Aorta (tissue), 5 donors: Measurements from ENCODE around the gene NXN. TPM values are rescaled to one million over a fixed set of nuclear protein-coding genes. Genes with fewer than 3 reads are reported as not detected.
"Not testable (repeated sequence)": the region's sequence is repeated elsewhere in the genome, so short reads cannot be mapped to it uniquely, and the experiment has no call there.

ENCODE experiments used
- ATAC-seq: fragments of 200-7000 bp; cut with Tn5 transposase; one replicate; pipeline ENCODE4 v1.9.1; 2022; ENCODE audit warnings: moderate library complexity; ENCODE audit not compliant: low FRiP score
- DNase-seq, 2 donors: peaks; one replicate each; pipeline ENCODE4 v3.0.0-alpha.2; 2020
- H3K27ac ChIP-seq, 2 donors: one replicate each; pipeline ENCODE4 v1.5.1; 2013; ENCODE audit warnings: low read length in 2 of 2, mild to moderate bottlenecking in 2 of 2, moderate library complexity in 2 of 2, control low read depth in 1 of 2, inconsistent platforms in 1 of 2, low read depth in 1 of 2
- H3K27me3 ChIP-seq, 2 donors: one replicate each; pipeline ENCODE4 v1.6.1; 2013; ENCODE audit warnings: control low read depth in 1 of 2, low read length in 1 of 2, mild to moderate bottlenecking in 1 of 2, moderate library complexity in 1 of 2; ENCODE audit not compliant: insufficient read depth in 2 of 2, control insufficient read depth in 1 of 2
- H3K36me3 ChIP-seq, 2 donors: one replicate each; pipeline ENCODE4 v1.6.1; 2013; ENCODE audit warnings: control low read depth in 1 of 2, low read length in 1 of 2, mild to moderate bottlenecking in 1 of 2; ENCODE audit not compliant: insufficient read depth in 2 of 2, control insufficient read depth in 1 of 2
- H3K4me1 ChIP-seq, 2 donors: one replicate each; pipeline ENCODE4 v1.6.1; 2013; ENCODE audit warnings: low read length in 2 of 2, control low read depth in 1 of 2, mild to moderate bottlenecking in 1 of 2, moderate library complexity in 1 of 2; ENCODE audit not compliant: insufficient read depth in 2 of 2, control insufficient read depth in 1 of 2
- H3K4me3 ChIP-seq, 2 donors: one replicate each; pipeline ENCODE4 v1.5.1; 2013; ENCODE audit warnings: low read length in 2 of 2, control low read depth in 1 of 2, mild to moderate bottlenecking in 1 of 2
- H3K9me3 ChIP-seq: one replicate; pipeline ENCODE4 v1.6.1; 2013; ENCODE audit warnings: mild to moderate bottlenecking, low read length; ENCODE audit not compliant: control insufficient read depth
- WGBS, 2 donors: extraction: QIAGEN DNeasy Blood & Tissue Kit; methylation state at CpG; one replicate each; pipeline ENCODE4 v1.1.7; 2013; 5-methylcytosine and 5-hydroxymethylcytosine counted together
- intact Hi-C, 2 donors: fragments of 100-400 bp; cut with DNase I; formaldehyde crosslinking; loops; one replicate each; pipeline versions ENCODE4 v1.14.2 to v1.15.0; 2022
- polyA plus RNA-seq, 2 donors: library from polyadenylated mRNA; stranded (reverse); fragments of 200-250 nt; gene quantifications; one replicate each; pipeline ENCODE4 v1.2.3, GENCODE V29; 2013
- total RNA-seq, 2 donors: library from RNA; stranded (reverse); fragmentation: NEBNext Ultra II Directional; extraction: Animal tissue kit (Norgen Biotek cat#: 25700); gene quantifications; one replicate each; pipeline ENCODE4 v1.2.1, GENCODE V29; 2021
- donor health status: healthy with polysubstance abuse.
- donor health status: Bipolar disorder and iron deficiency.
- donor health status: DM: no; HTN: no; CAD: no.
- donor health status: DM: no; HTN: no; CAD: no.
- donor health status: DM: yes; HTN: yes; CAD: no.

Gene NXN
- total and polyA plus RNA-seq, 4 donors = 13.0 to 41.0 (median 21.9) TPM

- H3K27ac ChIP-seq = no peak overlapping the region
- ATAC-seq = no peak
- H3K27me3 ChIP-seq = no peaks in the 10 kb centered on the region
- DNase-seq = no peak
- no peaks in the 10 kb centered on the region for H3K9me3 ChIP-seq
- WGBS, 2 donors = 77 to 79% methylated on average over 29 of the region's 29 CpGs
- intact Hi-C loops = no loop called here
- H3K4me3 ChIP-seq = no peak overlapping the region
- no peaks in the 10 kb centered on the region for H3K4me1 ChIP-seq
- no peaks in the 10 kb centered on the region for H3K36me3 ChIP-seq
Measured at GRCh38 chr17:811051-811784, 168.4 kb downstream of the NXN start.

DNA sequence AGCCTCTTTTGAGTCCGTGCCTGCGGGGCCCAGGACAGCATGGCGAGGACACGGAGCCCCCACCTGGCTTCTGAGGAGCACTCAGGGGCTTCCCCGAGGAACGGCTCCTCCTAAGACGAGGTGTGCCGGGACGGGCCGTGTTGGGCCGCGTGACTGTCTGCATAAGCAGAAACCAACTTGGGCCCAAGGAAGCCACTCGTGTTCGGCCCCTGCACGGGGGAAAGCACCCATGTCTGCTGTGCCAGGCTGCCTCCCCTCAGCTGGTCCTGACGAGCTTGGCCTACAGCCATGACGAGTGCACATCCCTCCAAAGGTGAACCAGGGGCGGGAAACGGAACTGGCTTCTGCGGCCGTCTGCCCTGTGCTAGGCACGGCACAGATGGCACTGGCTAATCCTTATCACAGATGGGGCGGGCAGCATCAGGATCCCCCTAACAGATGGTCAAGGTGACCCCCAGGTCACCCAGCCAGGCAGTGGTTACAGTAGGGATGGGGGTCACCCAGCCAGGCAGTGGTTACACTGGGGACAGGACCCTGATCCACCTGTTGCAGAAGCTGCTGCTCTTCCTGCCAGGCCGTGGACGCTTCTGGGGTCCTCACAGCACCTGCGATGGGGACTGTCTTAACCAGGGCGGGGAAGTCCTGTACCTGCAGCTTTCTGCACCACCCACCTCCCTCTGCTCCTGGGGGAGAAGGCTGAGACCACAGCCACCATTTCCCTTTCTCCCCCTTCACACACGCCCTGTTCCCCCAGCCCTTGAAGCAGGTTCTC is 171.9 kb downstream of the NXN start:
- Histone ChIP-seq H3K9me3 (no peaks in the 10 kb centered on the region), H3K36me3 (no peaks in the 10 kb centered on the region), H3K4me3 (no peak overlapping the region), H3K27me3 (no peaks in the 10 kb centered on the region), H3K4me1 (no peaks in the 10 kb centered on the region), H3K27ac (no peak overlapping the region)
- no peak for ATAC-seq
- DNase-seq = peak in 1 of 2 donors; percentile 66
- 86 to 91% methylated on average over 28 of the region's 28 CpGs for WGBS, 2 donors
- intact Hi-C loops = no loop called here

DNA sequence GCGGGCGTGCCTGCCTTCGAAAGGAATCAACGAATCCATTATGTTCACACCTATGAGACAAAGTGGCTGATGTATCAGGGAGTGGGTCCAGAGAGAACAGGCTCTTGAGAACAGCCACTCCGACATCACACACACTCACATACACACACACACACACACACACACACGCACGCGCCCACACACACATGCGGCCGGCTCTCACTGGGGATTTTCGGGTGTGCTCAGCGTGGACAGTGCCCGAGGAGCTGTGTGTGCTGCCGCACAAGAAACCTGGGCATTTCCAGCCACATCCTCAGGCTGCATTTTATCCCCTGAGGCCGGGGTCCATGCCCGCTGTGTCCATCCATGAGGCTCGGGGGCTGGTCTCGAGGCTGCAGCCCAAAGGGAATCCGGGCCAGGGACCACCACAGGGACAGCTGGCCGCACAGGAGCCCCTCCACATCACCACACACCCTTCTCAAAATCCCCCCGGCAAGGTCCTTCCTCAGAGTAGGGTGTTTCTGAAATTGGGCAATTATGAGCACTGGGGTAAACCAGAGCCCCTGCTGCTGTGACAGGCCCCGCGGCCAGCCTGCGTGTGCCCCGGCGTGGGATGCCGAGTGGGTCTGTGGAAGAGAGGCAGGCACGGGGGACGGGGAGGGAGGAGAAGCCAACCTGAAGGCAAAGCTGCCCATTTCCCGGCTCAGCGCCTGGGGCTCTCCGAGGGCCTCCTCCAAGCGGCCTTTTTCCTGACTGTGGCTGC is 172.6 kb downstream of the NXN start:
- H3K27ac ChIP-seq = no peak overlapping the region
- H3K4me3 ChIP-seq = no peak overlapping the region
- H3K4me1 ChIP-seq = no peaks in the 10 kb centered on the region
- H3K36me3 ChIP-seq = no peaks in the 10 kb centered on the region
- no peak for ATAC-seq
- WGBS, 2 donors = 87 to 89% methylated on average over 33 of the region's 33 CpGs
- no peaks in the 10 kb centered on the region for H3K27me3 ChIP-seq
- no peak for DNase-seq
- intact Hi-C loops = no loop called here
- H3K9me3 ChIP-seq = no peaks in the 10 kb centered on the region

- Histone ChIP-seq H3K36me3 (no peaks in the 10 kb centered on the region), H3K4me1 (no peaks in the 10 kb centered on the region), H3K27ac (no peak overlapping the region), H3K27me3 (no peaks in the 10 kb centered on the region), H3K4me3 (no peak overlapping the region), H3K9me3 (no peaks in the 10 kb centered on the region)
- ATAC-seq = no peak
- peak in 1 of 2 donors; percentile 51 for DNase-seq
- WGBS, 2 donors = 74% methylated on average over 12 to 13 of the region's 13 CpGs
- intact Hi-C loops = no loop called here
Measured at GRCh38 chr17:806346-806745, 173.2 kb downstream of the NXN start.

DNA sequence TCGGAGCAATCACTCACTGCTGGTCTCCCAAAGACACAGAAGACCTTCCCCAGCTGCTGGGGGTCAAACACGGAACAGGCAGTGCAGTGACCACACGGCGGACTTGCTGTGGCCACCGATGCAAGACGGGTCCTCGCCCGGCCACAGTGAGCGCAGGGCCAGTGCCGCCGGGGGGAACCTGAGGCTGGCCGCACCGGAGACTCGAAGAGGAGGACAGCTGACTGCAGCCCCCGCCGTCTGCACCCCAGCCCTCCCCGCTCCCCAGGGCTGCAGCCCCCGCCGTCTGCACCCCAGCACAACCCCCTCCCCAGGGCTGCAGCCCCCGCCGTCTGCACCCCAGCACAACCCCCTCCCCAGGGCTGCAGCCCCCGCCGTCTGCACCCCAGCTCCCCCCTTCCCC is 173.7 kb downstream of the NXN start:
- 90 to 94% methylated on average over 19 to 23 of the region's 23 CpGs for WGBS, 2 donors
- H3K27me3 ChIP-seq, H3K27ac ChIP-seq, H3K4me3 ChIP-seq, intact Hi-C loops, H3K36me3 ChIP-seq, H3K4me1 ChIP-seq, H3K9me3 ChIP-seq, ATAC-seq: not testable (repeated sequence)
- peak in 1 of 2 donors; percentile 45 for DNase-seq

- WGBS, 2 donors = 88% methylated on average over 41 of the region's 41 CpGs
- H3K9me3 ChIP-seq = no peaks in the 10 kb centered on the region
- intact Hi-C loops = no loop called here
- DNase-seq = peak in 1 of 2 donors; percentile 61
- H3K36me3 ChIP-seq = no peaks in the 10 kb centered on the region
- no peaks in the 10 kb centered on the region for H3K27me3 ChIP-seq
- H3K27ac ChIP-seq = no peak overlapping the region
- no peak for ATAC-seq
- H3K4me3 ChIP-seq = no peak overlapping the region
- no peaks in the 10 kb centered on the region for H3K4me1 ChIP-seq
Measured at GRCh38 chr17:804541-805435, 174.8 kb downstream of the NXN start.

GRCh38 chr17:802901-803881 is 176.4 kb downstream of the NXN start:
- H3K27ac ChIP-seq = no peak overlapping the region
- no peak overlapping the region for H3K4me3 ChIP-seq
- H3K36me3 ChIP-seq = no peaks in the 10 kb centered on the region
- peak in 1 of 2 donors; percentile 63 for DNase-seq
- no peaks in the 10 kb centered on the region for H3K9me3 ChIP-seq
- intact Hi-C loops = no loop called here
- H3K27me3 ChIP-seq = no peaks in the 10 kb centered on the region
- WGBS, 2 donors = 89 to 90% methylated on average over 36 to 37 of the region's 37 CpGs
- no peaks in the 10 kb centered on the region for H3K4me1 ChIP-seq
- no peak for ATAC-seq
